B cell (primary cell): ENCODE measurements around the gene RAB22A. TPM values are rescaled to one million over a fixed set of nuclear protein-coding genes. Genes with fewer than 3 reads are reported as not detected.

Experiments used
- ATAC-seq: fragments of 200-7000 bp; cut with Tn5 transposase; one replicate; pipeline ENCODE4 v1.10.0; 2021; ENCODE audit warnings: low read depth, mild to moderate bottlenecking, moderate number of reproducible peaks, moderate library complexity
- CTCF ChIA-PET: fragments of 350-600 bp; sonication (Branson Sonifier 250); formaldehyde crosslinking; loops from one replicate; lab custom pipeline; 2021; ENCODE audit warnings: antibody characterized with exemption, inconsistent platforms; lab: Charles Lee
- POLR2A ChIA-PET: fragments of 350-600 bp; sonication (Branson Sonifier 250); formaldehyde crosslinking; loops from one replicate; lab custom pipeline; 2021; ENCODE audit warnings: antibody characterized with exemption; lab: Charles Lee
- DNase-seq: peaks from one replicate; pipeline ENCODE4 v3.0.0; 2013
- H2AFZ ChIP-seq: 2 replicates; pipeline ENCODE4 v1.6.1; 2012; ENCODE audit warnings: mild to moderate bottlenecking, low read depth, low read length; ENCODE audit not compliant: insufficient read depth, poor library complexity, severe bottlenecking
- H3K27ac ChIP-seq, 2 donors: 1 replicate in 1 of 2; 2 replicates in 1 of 2; pipeline ENCODE4 v1.5.1; 2012 to 2013; ENCODE audit warnings: low read length in 2 of 2, mild to moderate bottlenecking in 2 of 2, moderate library complexity in 1 of 2
- H3K27me3 ChIP-seq, 4 experiments: fragments of 200-600 bp in 1 of 4; sonication (generic) in 1 of 4; replicated peaks in 1 of 4; 1 replicate in 2 of 4; 2 replicates in 2 of 4; pipeline versions ENCODE4 v1.6.1 to v1.7.0; 2013 to 2016; ENCODE audit warnings: low read length in 3 of 4, mild to moderate bottlenecking in 2 of 4, mixed read lengths in 1 of 4, moderate library complexity in 1 of 4; ENCODE audit not compliant: insufficient read depth in 4 of 4, control insufficient read depth in 3 of 4; ENCODE audit errors: control extremely low read depth in 1 of 4
- H3K36me3 ChIP-seq, 2 experiments: replicated peaks in 1 of 2; 1 replicate in 1 of 2; 2 replicates in 1 of 2; pipeline versions ENCODE4 v1.6.1 to v1.7.1; 2013; ENCODE audit warnings: low read length in 1 of 2; ENCODE audit not compliant: insufficient read depth in 2 of 2, control insufficient read depth in 1 of 2; ENCODE audit errors: control extremely low read depth in 1 of 2, extremely low read depth in 1 of 2
- H3K4me1 ChIP-seq, 2 donors: fragments of 200-600 bp in 1 of 2; sonication (generic) in 1 of 2; 1 replicate in 1 of 2; 2 replicates in 1 of 2; pipeline versions ENCODE4 v1.5.1 to v1.6.1; 2013 to 2017; ENCODE audit warnings: low read length in 2 of 2; ENCODE audit not compliant: control insufficient read depth in 2 of 2, insufficient read depth in 2 of 2
- H3K4me2 ChIP-seq: replicated peaks from 2 replicates; pipeline ENCODE3; 2012; ENCODE audit warnings: mild to moderate bottlenecking, low read depth, low read length; ENCODE audit not compliant: poor library complexity, severe bottlenecking
- H3K4me3 ChIP-seq, 5 experiments: fragments of 200-600 bp in 1 of 5; sonication (generic) in 1 of 5; 1 replicate in 3 of 5; 2 replicates in 2 of 5; pipeline versions ENCODE4 v1.5.1 to v1.7.0; 2011 to 2016; ENCODE audit warnings: low read length in 4 of 5, mild to moderate bottlenecking in 4 of 5, low read depth in 2 of 5, control low read depth in 1 of 5, moderate library complexity in 1 of 5; ENCODE audit not compliant: insufficient read depth in 1 of 5; ENCODE audit errors: control extremely low read depth in 1 of 5, extremely low read depth in 1 of 5
- H3K79me2 ChIP-seq: fragments of 200-600 bp; sonication (generic); one replicate; pipeline ENCODE4 v1.6.0; 2016; ENCODE audit warnings: low read length; ENCODE audit not compliant: control insufficient read depth, insufficient read depth
- H3K9ac ChIP-seq: fragments of 200-600 bp; sonication (generic); 2 replicates; pipeline ENCODE4 v1.6.1; 2017; ENCODE audit warnings: mild to moderate bottlenecking, low read length, moderate library complexity
- H3K9me3 ChIP-seq, 3 donors: one replicate each; pipeline versions ENCODE4 v1.6.1 to v1.7.1; 2013; ENCODE audit warnings: low read length in 2 of 3; ENCODE audit not compliant: control insufficient read depth in 2 of 3, insufficient read depth in 1 of 3; ENCODE audit errors: control extremely low read depth in 1 of 3
- H4K20me1 ChIP-seq: 2 replicates; pipeline ENCODE4 v1.6.0; 2012; ENCODE audit warnings: mild to moderate bottlenecking, low read length; ENCODE audit not compliant: insufficient read depth, control insufficient read depth, poor library complexity, severe bottlenecking
- H3K27ac Mint-ChIP-seq: one replicate; pipeline ENCODE4 v1.8.0; 2021; ENCODE audit warnings: mixed read lengths
- H3K27me3 Mint-ChIP-seq: one replicate; pipeline ENCODE4 v1.8.0; 2021; ENCODE audit warnings: mixed read lengths
- H3K4me1 Mint-ChIP-seq: one replicate; pipeline ENCODE4 v1.8.0; 2021; ENCODE audit warnings: mixed read lengths
- H3K4me3 Mint-ChIP-seq: one replicate; pipeline ENCODE4 v1.8.0; 2021; ENCODE audit warnings: mixed read lengths
- H3K9me3 Mint-ChIP-seq: one replicate; pipeline ENCODE4 v1.8.0; 2022; ENCODE audit warnings: mixed read lengths; ENCODE audit not compliant: insufficient read depth
- CTCF ChIP-seq: fragments of 200-600 bp; IDR thresholded peaks from one replicate; pipeline ENCODE4 v1.8.0; 2022; ENCODE audit warnings: antibody characterized with exemption, mild to moderate bottlenecking
- EZH2 ChIP-seq: IDR thresholded peaks from 2 replicates; pipeline ENCODE4 v1.6.1; 2012; ENCODE audit warnings: borderline replicate concordance, low read depth, mild to moderate bottlenecking, moderate library complexity, low read length; ENCODE audit not compliant: insufficient read depth, poor library complexity, severe bottlenecking
- WGBS: methylation state at CpG from one replicate; pipeline ENCODE4 v1.1.5; 2013; ENCODE audit warnings: missing lambda C conversion rate; ENCODE audit not compliant: insufficient coverage; 5-methylcytosine and 5-hydroxymethylcytosine counted together
- intact Hi-C: fragments of 100-400 bp; cut with micrococcal nuclease; formaldehyde crosslinking; loops from one replicate; pipeline ENCODE4 v1.10.0; 2022
- polyA plus RNA-seq: library from polyadenylated mRNA; depleted of rRNA; stranded (reverse); fragments of >200 nt; gene quantifications from 2 replicates; pipeline ENCODE4 v1.2.3, GENCODE V29; 2012
- total RNA-seq, 2 donors: library from RNA; stranded (reverse); fragments of 120-200 nt in 1 of 2; gene quantifications; 1 replicate in 1 of 2; 2 replicates in 1 of 2; pipeline versions ENCODE4 v1.2.3 to v1.2.4, GENCODE V29; 2013 to 2022

RAB22A gene
- total and polyA plus RNA-seq, 2 donors (not counting 1 experiment from before 2014, with no cell fraction given): 7.5 to 21.1 TPM

- no peak overlapping the region for H3K27ac Mint-ChIP-seq
- Histone ChIP-seq H2AFZ (no peak overlapping the region), H3K9ac (no peak overlapping the region), H3K27ac (no peak overlapping the region), H3K4me3 (no peak overlapping the region), H3K36me3 (peaks cover 0 to 27% of the 10 kb centered on the region in 2 experiments), H3K4me1 (no peaks in the 10 kb centered on the region), H3K9me3 (no peaks in the 10 kb centered on the region), H4K20me1 (no peaks in the 10 kb centered on the region), H3K27me3 (no peaks in the 10 kb centered on the region), H3K4me2 (no peak overlapping the region), H3K79me2 (no peaks in the 10 kb centered on the region)
- H3K9me3 Mint-ChIP-seq: no peaks in the 10 kb centered on the region
- ATAC-seq (no peak), DNase-seq (no peak)
- POLR2A ChIA-PET: no interaction called here
- CTCF ChIA-PET: no interaction called here
- no peaks in the 10 kb centered on the region for H3K27me3 Mint-ChIP-seq
- H3K4me3 Mint-ChIP-seq: no peak overlapping the region
- WGBS: 80% methylated on average over 1 of the region's 2 CpGs
- H3K4me1 Mint-ChIP-seq: no peaks in the 10 kb centered on the region
- TF ChIP-seq CTCF: no peak
- TF ChIP-seq EZH2: no peak
- intact Hi-C loops: no loop called here
These were observed 43.0 kb downstream of the RAB22A start for GRCh38 chr20:58352468-58352867.

GRCh38 chr20:58359441-58359840, 49.9 kb downstream of the RAB22A start:
- Histone ChIP-seq H3K36me3 (peaks cover 0 to 43% of the 10 kb centered on the region in 2 experiments), H3K27me3 (no peaks in the 10 kb centered on the region), H3K9ac (no peak overlapping the region), H2AFZ (no peak overlapping the region), H4K20me1 (no peaks in the 10 kb centered on the region), H3K27ac (no peak overlapping the region), H3K4me1 (no peaks in the 10 kb centered on the region), H3K79me2 (no peaks in the 10 kb centered on the region), H3K4me3 (no peak overlapping the region), H3K4me2 (no peak overlapping the region), H3K9me3 (no peaks in the 10 kb centered on the region)
- H3K4me3 Mint-ChIP-seq: no peak overlapping the region
- no peak overlapping the region for H3K27ac Mint-ChIP-seq
- ATAC-seq (no peak), DNase-seq (no peak)
- intact Hi-C loops: no loop called here
- WGBS: 94% methylated on average over 6 of the region's 8 CpGs
- TF ChIP-seq CTCF (no peak), EZH2 (no peak)
- H3K4me1 Mint-ChIP-seq: no peaks in the 10 kb centered on the region
- ChIA-PET CTCF (no interaction called here), POLR2A (interaction anchor here (0.7 kb wide), 1 partner anchor 27 kb away, joined by 5 read pairs; no protein-coding TSS in a partner anchor)
- H3K9me3 Mint-ChIP-seq: no peaks in the 10 kb centered on the region
- H3K27me3 Mint-ChIP-seq: no peaks in the 10 kb centered on the region
